GM21515 (cell line): ENCODE data around the gene ZNF528.

ENCODE experiments used
- ATAC-seq: cut with Tn5 transposase; IDR thresholded peaks from one replicate; pipeline ENCODE4 v1.9.1; 2021; ENCODE audit not compliant: unreplicated experiment

The ZNF528 gene

GRCh38 chr19:52397310-52398080 is at the start of gene ZNF528:
TSS of gene ZNF528 (plus strand) at chr19:52397849. CDS start at chr19:52402014, 4,165 bp downstream.
- no peak for ATAC-seq

- ATAC-seq: no peak
Observed at GRCh38 chr19:52351512-52351911, 46.1 kb upstream of the ZNF528 start.

GRCh38 chr19:52366414-52366824 is 31.2 kb upstream of the ZNF528 start:
- no peak for ATAC-seq

GRCh38 chr19:52369559-52370340 is 27.9 kb upstream of the ZNF528 start, which contains the start of gene ZNF880:
TSS of gene ZNF880 (plus strand) at chr19:52369923. CDS start at chr19:52369966, 43 bp downstream.
- peak; percentile 63 for ATAC-seq

GRCh38 chr19:52370341-52370710 is 27.3 kb upstream of the ZNF528 start:
- no peak for ATAC-seq

GRCh38 chr19:52391135-52391534 is 6.5 kb upstream of the ZNF528 start:
- ATAC-seq: no peak

GRCh38 chr19:52398081-52398441 is 412 bp downstream of the ZNF528 start:
- no peak for ATAC-seq

GRCh38 chr19:52410276-52410675 is 12.6 kb downstream of the ZNF528 start:
- no peak for ATAC-seq

- no peak for ATAC-seq
Observed at GRCh38 chr19:52415711-52416110, 18.1 kb downstream of the ZNF528 start.

GRCh38 chr19:52428937-52429336 is 31.3 kb downstream of the ZNF528 start, which contains the start of gene ZNF534:
TSS of gene ZNF534 (plus strand) at chr19:52429148. CDS start at chr19:52431475, 2,327 bp downstream.
- ATAC-seq: no peak

- no peak for ATAC-seq
Observed at GRCh38 chr19:52442179-52442578, 44.5 kb downstream of the ZNF528 start.

- no peak for ATAC-seq
Observed at GRCh38 chr19:52444506-52444905, 46.9 kb downstream of the ZNF528 start.

- no peak for ATAC-seq
Observed at GRCh38 chr19:52451241-52451640, 53.6 kb downstream of the ZNF528 start.

- ATAC-seq: no peak
Observed at GRCh38 chr19:52453324-52454094, 55.9 kb downstream of the ZNF528 start, which contains the start of gene ZNF578. TSS of gene ZNF578 (plus strand) at chr19:52453553. CDS start at chr19:52501846, 48,293 bp downstream.

GRCh38 chr19:52464798-52465470 is 67.3 kb downstream of the ZNF528 start:
- ATAC-seq: no peak
